Loucy (cell line): ENCODE data around the gene STRN3.
"Not testable (repeated sequence)": the region's sequence is repeated elsewhere in the genome, so short reads cannot be mapped to it uniquely, and the experiment has no call there.

Source experiments
- H2AFZ ChIP-seq: fragments of 200-600 bp; sonication (generic); 2 replicates; pipeline ENCODE4 v1.6.0; 2016; ENCODE audit warnings: antibody characterized with exemption, mild to moderate bottlenecking, low read length, moderate library complexity
- H3F3A ChIP-seq: fragments of 200-600 bp; 2 replicates; pipeline ENCODE4 v1.6.0; 2016; ENCODE audit warnings: antibody characterized with exemption, low read depth, mild to moderate bottlenecking
- H3K27me3 ChIP-seq: fragments of 200-600 bp; sonication (generic); 2 replicates; pipeline ENCODE4 v1.6.1; 2014; ENCODE audit warnings: low read length, mild to moderate bottlenecking; ENCODE audit not compliant: insufficient read depth, poor library complexity, severe bottlenecking
- H3K36me3 ChIP-seq: fragments of 200-600 bp; sonication (generic); 2 replicates; pipeline ENCODE4 v1.6.1; 2016; ENCODE audit warnings: low read length; ENCODE audit not compliant: insufficient read depth
- H3K4me1 ChIP-seq: fragments of 200-600 bp; sonication (generic); 2 replicates; pipeline ENCODE4 v1.5.1; 2014; ENCODE audit warnings: low read length, mild to moderate bottlenecking; ENCODE audit not compliant: insufficient read depth, poor library complexity, severe bottlenecking
- H3K4me2 ChIP-seq: fragments of 200-600 bp; sonication (generic); 2 replicates; pipeline ENCODE4 v1.6.0; 2014; ENCODE audit warnings: antibody characterized with exemption, low read length, low read depth, mild to moderate bottlenecking; ENCODE audit not compliant: poor library complexity, severe bottlenecking
- H3K4me3 ChIP-seq: fragments of 200-600 bp; sonication (generic); 2 replicates; pipeline ENCODE4 v1.5.1; 2014; ENCODE audit warnings: low read length, mild to moderate bottlenecking, mixed read lengths; ENCODE audit not compliant: poor library complexity, severe bottlenecking
- H3K79me2 ChIP-seq: fragments of 200-600 bp; sonication (generic); 2 replicates; pipeline ENCODE4 v1.6.1; 2014; ENCODE audit warnings: low read length; ENCODE audit not compliant: insufficient read depth
- H3K9ac ChIP-seq: fragments of 200-600 bp; sonication (generic); 2 replicates; pipeline ENCODE4 v1.6.0; 2014; ENCODE audit warnings: mild to moderate bottlenecking, low read depth, low read length, moderate library complexity; ENCODE audit not compliant: poor library complexity, severe bottlenecking
- H3K9me2 ChIP-seq: fragments of 200-600 bp; sonication (generic); replicated peaks from 2 replicates; pipeline ENCODE4 v1.6.1; 2016; ENCODE audit warnings: low read depth, low read length, mixed read lengths
- H3K9me3 ChIP-seq: fragments of 200-600 bp; sonication (generic); 2 replicates; pipeline ENCODE4 v1.6.1; 2014; ENCODE audit warnings: mild to moderate bottlenecking, antibody characterized with exemption, low read length, low read depth; ENCODE audit not compliant: insufficient read depth
- H4K20me1 ChIP-seq: fragments of 200-600 bp; sonication (generic); 2 replicates; pipeline ENCODE4 v1.6.0; 2014; ENCODE audit warnings: antibody characterized with exemption, low read length, mild to moderate bottlenecking; ENCODE audit not compliant: insufficient read depth, poor library complexity, severe bottlenecking
- EZH2phosphoT487 ChIP-seq: fragments of 200-600 bp; IDR thresholded peaks from 2 replicates; pipeline ENCODE4 v1.6.1; 2018; ENCODE audit warnings: antibody characterized with exemption, mild to moderate bottlenecking, moderate library complexity, borderline replicate concordance
- TF ChIP-seq, protein P1 (sequence below): fragments of 200-600 bp; sonication (generic); conservative IDR thresholded peaks from 2 replicates; pipeline ENCODE4 v1.5.1; 2014; ENCODE audit warnings: mild to moderate bottlenecking, antibody characterized with exemption, low read length

The STRN3 gene

DNA sequence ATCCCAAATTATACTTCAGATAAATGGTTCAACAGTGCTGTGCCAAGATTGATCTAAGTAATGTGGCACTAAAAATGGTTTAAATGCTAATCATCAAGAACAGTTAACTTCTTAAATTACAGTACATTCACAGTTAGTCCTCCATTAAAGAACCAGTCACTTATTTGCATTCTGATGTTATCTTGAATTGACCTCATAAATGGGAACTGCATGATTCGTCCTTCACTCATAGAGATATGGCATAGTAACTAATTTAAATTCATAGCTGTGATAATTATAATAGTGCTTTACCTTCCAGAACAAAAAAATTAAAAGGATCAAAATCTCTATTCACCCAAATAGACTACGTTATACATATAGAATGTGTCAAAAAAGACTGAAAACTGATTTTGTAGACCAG is 90.7 kb downstream of the STRN3 start:
- H4K20me1 ChIP-seq, result no peaks in the 10 kb centered on the region
- no peaks in the 10 kb centered on the region for H3K79me2 ChIP-seq
- H3K4me2 ChIP-seq, result no peak overlapping the region
- H3K9ac ChIP-seq, result no peak overlapping the region
- no peaks in the 10 kb centered on the region for H3K9me3 ChIP-seq
- H3F3A ChIP-seq, result no peaks in the 10 kb centered on the region
- no peak overlapping the region for H3K4me3 ChIP-seq
- H2AFZ ChIP-seq, result no peak overlapping the region
- H3K4me1 ChIP-seq, result no peaks in the 10 kb centered on the region
- H3K27me3 ChIP-seq, result no peaks in the 10 kb centered on the region
- TF ChIP-seq, protein P1, sequence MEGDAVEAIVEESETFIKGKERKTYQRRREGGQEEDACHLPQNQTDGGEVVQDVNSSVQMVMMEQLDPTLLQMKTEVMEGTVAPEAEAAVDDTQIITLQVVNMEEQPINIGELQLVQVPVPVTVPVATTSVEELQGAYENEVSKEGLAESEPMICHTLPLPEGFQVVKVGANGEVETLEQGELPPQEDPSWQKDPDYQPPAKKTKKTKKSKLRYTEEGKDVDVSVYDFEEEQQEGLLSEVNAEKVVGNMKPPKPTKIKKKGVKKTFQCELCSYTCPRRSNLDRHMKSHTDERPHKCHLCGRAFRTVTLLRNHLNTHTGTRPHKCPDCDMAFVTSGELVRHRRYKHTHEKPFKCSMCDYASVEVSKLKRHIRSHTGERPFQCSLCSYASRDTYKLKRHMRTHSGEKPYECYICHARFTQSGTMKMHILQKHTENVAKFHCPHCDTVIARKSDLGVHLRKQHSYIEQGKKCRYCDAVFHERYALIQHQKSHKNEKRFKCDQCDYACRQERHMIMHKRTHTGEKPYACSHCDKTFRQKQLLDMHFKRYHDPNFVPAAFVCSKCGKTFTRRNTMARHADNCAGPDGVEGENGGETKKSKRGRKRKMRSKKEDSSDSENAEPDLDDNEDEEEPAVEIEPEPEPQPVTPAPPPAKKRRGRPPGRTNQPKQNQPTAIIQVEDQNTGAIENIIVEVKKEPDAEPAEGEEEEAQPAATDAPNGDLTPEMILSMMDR, result no peak
- no peak for TF ChIP-seq EZH2phosphoT487
- no peaks in the 10 kb centered on the region for H3K9me2 ChIP-seq
- peaks cover 57% of the 10 kb centered on the region; the same call in 1 of the 2 replicates for H3K36me3 ChIP-seq

DNA sequence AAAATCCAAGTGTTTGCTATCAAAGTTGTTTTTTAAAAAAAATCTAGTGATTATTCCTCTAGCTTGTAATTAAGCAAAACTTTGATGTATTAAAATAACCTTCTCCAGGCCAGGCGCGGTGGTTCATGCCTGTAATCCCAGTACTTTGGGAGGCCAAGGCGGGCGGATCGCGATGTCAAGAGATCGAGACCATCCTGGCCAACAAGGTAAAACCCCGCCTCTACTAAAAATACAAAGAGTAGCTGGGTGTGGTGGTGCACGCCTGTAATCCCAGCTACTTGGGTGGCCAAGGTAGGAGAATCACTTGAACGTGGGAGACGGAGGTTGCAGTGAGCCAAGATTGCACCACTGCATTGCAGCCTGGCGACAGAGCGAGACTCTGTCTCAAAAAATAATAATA is 92.2 kb downstream of the STRN3 start:
- H3K27me3 ChIP-seq, H3K4me3 ChIP-seq, H4K20me1 ChIP-seq, H3K9ac ChIP-seq, H3K9me2 ChIP-seq, H2AFZ ChIP-seq, H3K4me1 ChIP-seq, H3K9me3 ChIP-seq, H3K4me2 ChIP-seq, H3K79me2 ChIP-seq, H3F3A ChIP-seq: not testable (repeated sequence)
- peaks cover 55% of the 10 kb centered on the region; the same call in 1 of the 2 replicates for H3K36me3 ChIP-seq

DNA sequence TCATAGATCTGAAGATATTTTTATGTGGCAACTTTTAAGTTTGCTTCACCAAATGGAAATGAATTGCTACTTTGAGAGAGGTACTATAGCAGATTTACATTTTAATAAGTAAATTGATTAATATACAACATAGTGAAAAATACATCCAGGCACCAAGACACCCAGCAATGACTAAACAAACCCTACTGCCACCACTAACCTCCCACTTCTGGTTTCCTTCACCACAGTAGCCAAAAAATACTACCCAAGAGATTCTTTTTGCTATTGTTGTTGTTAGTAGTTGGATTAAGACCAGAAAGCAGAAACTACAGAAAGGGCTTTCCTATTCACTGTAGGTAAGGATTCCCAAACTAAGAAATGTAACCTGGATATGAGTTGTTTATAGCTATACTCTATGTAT is 97.7 kb downstream of the STRN3 start:
- Histone ChIP-seq H3K4me1 (no peaks in the 10 kb centered on the region), H3F3A (no peaks in the 10 kb centered on the region), H3K9me3 (no peaks in the 10 kb centered on the region), H3K9ac (no peak overlapping the region), H2AFZ (no peak overlapping the region), H3K36me3 (peaks cover 31% of the 10 kb centered on the region; the same call in 1 of the 2 replicates), H3K4me2 (no peak overlapping the region), H3K4me3 (no peak overlapping the region), H3K27me3 (no peaks in the 10 kb centered on the region), H3K9me2 (no peaks in the 10 kb centered on the region), H3K79me2 (no peaks in the 10 kb centered on the region), H4K20me1 (peaks cover 7% of the 10 kb centered on the region)
- no peak for TF ChIP-seq EZH2phosphoT487
- TF ChIP-seq, protein P1, result no peak

DNA sequence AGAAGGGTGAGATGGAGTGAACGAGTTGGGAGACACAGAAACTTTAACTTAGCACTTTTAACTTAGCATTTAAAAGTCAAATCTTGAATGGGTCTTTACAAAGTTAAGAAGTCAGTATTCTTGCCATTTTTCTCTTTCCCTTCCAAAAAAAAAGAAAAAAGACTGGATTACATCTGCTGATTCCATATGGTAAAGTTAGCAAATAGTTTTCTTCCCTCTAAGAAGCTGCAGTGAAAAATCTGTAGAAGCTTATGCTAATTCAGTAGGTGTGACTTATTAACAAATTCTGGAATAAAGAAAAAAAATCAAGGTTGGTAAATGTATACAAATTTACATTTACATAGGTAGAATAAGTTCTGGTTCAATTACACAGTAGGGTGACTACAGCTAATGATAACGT is 100.9 kb downstream of the STRN3 start:
- no peaks in the 10 kb centered on the region for H3K9me3 ChIP-seq
- no peaks in the 10 kb centered on the region for H3F3A ChIP-seq
- no peak overlapping the region for H3K4me2 ChIP-seq
- H2AFZ ChIP-seq, result no peak overlapping the region
- no peak overlapping the region for H3K4me3 ChIP-seq
- peaks cover 7% of the 10 kb centered on the region for H4K20me1 ChIP-seq
- peaks cover 8% of the 10 kb centered on the region for H3K4me1 ChIP-seq
- TF ChIP-seq EZH2phosphoT487, result no peak
- TF ChIP-seq, protein P1, result no peak
- no peak overlapping the region for H3K9ac ChIP-seq
- H3K36me3 ChIP-seq, result peaks cover 20% of the 10 kb centered on the region; the same call in 1 of the 2 replicates
- H3K27me3 ChIP-seq, result no peaks in the 10 kb centered on the region
- H3K9me2 ChIP-seq, result no peaks in the 10 kb centered on the region
- no peaks in the 10 kb centered on the region for H3K79me2 ChIP-seq
